Activated T-cell treated with anti-CD3 and anti-CD28 coated beads, Interleukin-2, amount 50 U/mL, for 72 hours (primary cell): ENCODE results near the gene C1RL. TPM values are rescaled to one million over a fixed set of nuclear protein-coding genes. Genes with fewer than 3 reads are reported as not detected.

ENCODE experiments used
- ATAC-seq, 2 donors: fragments of 150-1000 bp; cut with Tn5 transposase; replicated peaks in 1 of 2; 2 replicates each; pipeline ENCODE4 v1.10.0; 2021; ENCODE audit warnings: moderate library complexity in 2 of 2, mild to moderate bottlenecking in 1 of 2
- DNase-seq, 2 donors: peaks; one replicate each; pipeline ENCODE4 v3.0.0; 2021 to 2022; ENCODE audit warnings: mixed read lengths in 1 of 2
- H3K27ac Mint-ChIP-seq: one replicate; pipeline ENCODE4 v1.8.0; 2022; ENCODE audit warnings: mild to moderate bottlenecking, moderate library complexity, mixed read lengths
- H3K27me3 Mint-ChIP-seq: one replicate; pipeline ENCODE4 v1.8.0; 2022; ENCODE audit warnings: low read depth, mixed read lengths
- H3K36me3 Mint-ChIP-seq, 2 donors: one replicate each; pipeline ENCODE4 v1.8.0; 2022; ENCODE audit warnings: mixed read lengths in 2 of 2, mild to moderate bottlenecking in 1 of 2; ENCODE audit not compliant: insufficient read depth in 2 of 2
- H3K4me1 Mint-ChIP-seq: one replicate; pipeline ENCODE4 v1.8.0; 2022; ENCODE audit warnings: low read depth, mixed read lengths
- H3K4me3 Mint-ChIP-seq, 2 donors: one replicate each; pipeline ENCODE4 v1.8.0; 2022; ENCODE audit warnings: mild to moderate bottlenecking in 2 of 2, mixed read lengths in 2 of 2, moderate library complexity in 2 of 2
- H3K9me3 Mint-ChIP-seq, 2 donors: one replicate each; pipeline ENCODE4 v1.8.0; 2022; ENCODE audit warnings: mixed read lengths in 2 of 2
- total RNA-seq, 2 donors: library from RNA; stranded (reverse); gene quantifications; one replicate each; pipeline ENCODE4 v1.2.3, GENCODE V29; 2022

The C1RL gene
- total RNA-seq, 2 donors from 2014 or later: 22.6 to 27.4 TPM

DNA sequence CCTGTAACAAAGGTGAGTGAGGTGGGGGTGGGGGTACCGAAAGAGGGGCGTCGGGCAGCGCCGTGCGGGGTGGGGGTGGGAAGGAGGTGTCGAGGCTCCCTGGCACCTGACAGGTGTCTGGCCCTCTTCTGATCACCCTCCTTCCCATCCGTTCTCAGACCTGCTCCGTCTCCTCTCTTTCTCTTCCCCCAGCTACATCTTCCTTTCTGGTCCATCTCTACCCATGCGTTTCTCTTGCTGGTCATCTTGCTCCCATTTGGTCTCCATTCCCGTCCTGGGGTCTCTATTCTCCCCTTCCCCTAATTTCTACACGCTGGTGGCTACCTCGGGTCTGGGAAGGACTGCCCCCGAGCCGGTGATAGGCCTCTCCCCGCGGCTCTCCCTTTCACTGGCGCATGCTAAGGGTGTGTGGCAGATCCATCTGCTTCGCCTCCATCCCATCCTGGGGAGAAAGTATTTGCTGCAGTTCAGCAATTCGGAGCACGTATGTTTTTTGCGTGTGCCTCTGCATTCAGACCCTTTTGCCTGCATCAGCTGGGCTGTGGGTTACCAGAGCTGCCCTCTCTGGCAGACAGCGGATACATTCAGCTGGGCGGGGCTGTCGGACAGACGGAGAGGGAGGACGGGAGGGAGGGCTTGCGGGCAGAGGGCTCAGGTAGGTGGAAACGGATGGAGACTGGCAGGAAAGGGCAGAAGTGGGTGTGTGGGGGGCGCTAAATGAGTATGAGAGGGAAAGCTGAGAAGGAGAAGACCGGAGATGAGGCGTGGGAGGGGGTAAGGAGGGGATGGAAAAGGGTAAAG, 21.9 kb upstream of the C1RL start:
- H3K4me1 Mint-ChIP-seq: peaks cover 39% of the 10 kb centered on the region
- H3K27ac Mint-ChIP-seq: peak overlapping the region; percentile 31
- no peaks in the 10 kb centered on the region for H3K27me3 Mint-ChIP-seq
- H3K36me3 Mint-ChIP-seq: peaks cover 2 to 10% of the 10 kb centered on the region in 2 donors
- peak; percentile 58 to 60 for ATAC-seq
- DNase-seq: peak; percentile 60 to 64
- peak overlapping the region; percentile 87 to 92 for H3K4me3 Mint-ChIP-seq
- H3K9me3 Mint-ChIP-seq: no peaks in the 10 kb centered on the region

- no peaks in the 10 kb centered on the region for H3K27me3 Mint-ChIP-seq
- H3K4me3 Mint-ChIP-seq: peak within 1 kb of the TSS; percentile 87 to 92
- peak within 1 kb of the TSS; percentile 45 for H3K27ac Mint-ChIP-seq
- H3K4me1 Mint-ChIP-seq: peaks cover 39% of the 10 kb centered on the region
- peak; percentile 85 to 88 for ATAC-seq
- DNase-seq: peak; percentile 84 to 90
- H3K36me3 Mint-ChIP-seq: peaks cover 2 to 6% of the 10 kb centered on the region in 2 donors
- no peaks in the 10 kb centered on the region for H3K9me3 Mint-ChIP-seq
Measured at GRCh38 chr12:7129872-7130691, 21.1 kb upstream of the C1RL start, which contains the start of gene CLSTN3. Gene CLSTN3 (plus strand): TSS chr12:7130371. CDS start chr12:7130649, 278 bp downstream.

GRCh38 chr12:7129287-7129871, 20.4 kb upstream of the C1RL start:
- Mint-ChIP-seq H3K9me3 (no peaks in the 10 kb centered on the region), H3K36me3 (peaks cover 2 to 6% of the 10 kb centered on the region in 2 donors), H3K27me3 (no peaks in the 10 kb centered on the region), H3K4me1 (peaks cover 39% of the 10 kb centered on the region), H3K27ac (no peak overlapping the region), H3K4me3 (peak overlapping the region; percentile 87 to 92)
- DNase-seq: no peak
- no peak for ATAC-seq

- H3K27ac Mint-ChIP-seq: no peak within 1 kb of the TSS
Measured at GRCh38 chr12:7128681-7129286, 19.8 kb upstream of the C1RL start, which contains the start of gene RBP5. Gene RBP5 (minus strand): TSS chr12:7128889. CDS start chr12:7128775, 114 bp downstream.

GRCh38 chr12:7127916-7128626, 19.1 kb upstream of the C1RL start:
- Mint-ChIP-seq H3K9me3 (no peaks in the 10 kb centered on the region), H3K4me1 (peaks cover 39% of the 10 kb centered on the region), H3K36me3 (no peaks in the 10 kb centered on the region), H3K4me3 (peak overlapping the region; percentile 87 to 92), H3K27ac (no peak overlapping the region), H3K27me3 (no peaks in the 10 kb centered on the region)
- ATAC-seq (no peak), DNase-seq (no peak)

More at GRCh38 chr12:7128681-7129286, 19.8 kb upstream of the C1RL start, which contains the start of gene RBP5:
- Mint-ChIP-seq H3K4me1 (peaks cover 39% of the 10 kb centered on the region), H3K4me3 (peak within 1 kb of the TSS; percentile 87 to 92), H3K9me3 (no peaks in the 10 kb centered on the region), H3K36me3 (peaks cover under 1 to 3% of the 10 kb centered on the region in 2 donors), H3K27me3 (no peaks in the 10 kb centered on the region)
- ATAC-seq (no peak), DNase-seq (no peak)

DNA sequence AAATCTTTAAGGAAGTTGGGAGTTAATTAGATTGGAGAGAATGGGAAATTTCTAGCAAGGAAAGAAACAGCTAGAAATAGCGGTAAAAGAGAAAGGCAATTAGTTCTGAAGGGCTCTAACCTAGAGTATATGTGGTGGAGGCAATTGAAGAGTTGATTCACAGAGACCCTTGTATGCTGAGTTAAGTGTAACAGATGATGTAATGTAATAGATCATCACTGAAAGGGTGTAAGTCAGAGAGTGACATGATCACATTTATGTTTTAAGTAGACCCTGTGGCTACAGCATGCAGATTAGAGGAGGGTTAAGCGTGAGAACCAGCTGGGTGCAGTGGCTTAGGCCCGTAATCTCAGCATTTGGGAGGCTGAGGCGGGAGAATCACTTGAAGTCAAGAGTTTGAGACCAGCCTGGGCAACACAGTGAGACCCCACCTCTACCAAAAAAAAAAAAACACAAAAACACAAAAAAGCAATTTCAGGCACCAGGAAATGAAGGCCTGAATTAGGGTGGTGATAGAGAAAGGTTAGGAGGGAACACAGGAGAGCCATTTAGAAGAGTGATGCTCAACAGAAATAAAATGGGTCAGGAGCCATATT, 16.7 kb upstream of the C1RL start:
- H3K9me3 Mint-ChIP-seq: no peaks in the 10 kb centered on the region
- ATAC-seq (no peak), DNase-seq (no peak)
- H3K27me3 Mint-ChIP-seq: no peaks in the 10 kb centered on the region
- H3K4me1 Mint-ChIP-seq: peaks cover 18% of the 10 kb centered on the region
- no peaks in the 10 kb centered on the region for H3K36me3 Mint-ChIP-seq
- H3K27ac Mint-ChIP-seq: no peak overlapping the region
- no peak overlapping the region for H3K4me3 Mint-ChIP-seq

DNA sequence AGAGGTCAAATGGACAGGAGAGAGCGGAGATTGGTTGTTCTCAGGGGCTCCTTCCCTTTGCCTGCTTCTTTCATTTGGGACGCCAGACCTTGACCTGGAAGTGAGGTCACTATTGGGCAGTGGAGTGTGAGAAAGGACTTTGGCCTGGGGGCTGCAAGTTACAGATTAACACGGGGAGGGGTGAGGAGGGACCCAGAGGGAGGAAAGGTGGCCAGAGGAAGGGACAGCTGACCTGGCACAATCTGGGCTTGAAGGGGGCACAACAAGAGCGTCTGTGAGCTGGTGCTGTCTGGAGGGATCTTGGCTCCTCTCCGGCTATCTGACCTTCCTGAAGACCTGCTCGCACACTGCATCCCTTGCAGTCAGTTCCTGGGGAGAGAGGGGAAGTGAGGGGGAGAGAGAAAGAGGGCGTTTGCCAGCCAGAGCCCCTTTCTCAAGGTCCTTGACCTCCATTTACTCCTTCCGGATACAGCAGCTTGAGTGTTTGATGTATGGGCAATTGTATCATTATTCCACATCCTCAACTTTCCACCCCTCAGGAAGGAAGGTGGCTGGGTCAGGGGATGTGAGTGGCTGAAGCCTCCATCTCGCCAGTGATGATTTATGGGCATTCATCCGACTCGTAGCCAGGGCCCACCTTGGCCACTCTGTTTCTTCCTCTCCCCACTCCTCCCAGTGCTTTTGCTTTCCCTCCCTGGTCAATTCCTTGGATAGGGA, 14.9 kb upstream of the C1RL start:
- Mint-ChIP-seq H3K36me3 (no peaks in the 10 kb centered on the region), H3K9me3 (no peaks in the 10 kb centered on the region), H3K27ac (no peak overlapping the region), H3K4me1 (peaks cover 9% of the 10 kb centered on the region), H3K27me3 (no peaks in the 10 kb centered on the region), H3K4me3 (no peak overlapping the region)
- DNase-seq (no peak), ATAC-seq (no peak)

- DNase-seq: no peak
- no peak overlapping the region for H3K4me3 Mint-ChIP-seq
- H3K27me3 Mint-ChIP-seq: no peaks in the 10 kb centered on the region
- H3K36me3 Mint-ChIP-seq: no peaks in the 10 kb centered on the region
- ATAC-seq: no peak
- H3K9me3 Mint-ChIP-seq: no peaks in the 10 kb centered on the region
- H3K4me1 Mint-ChIP-seq: peaks cover under 1% of the 10 kb centered on the region
- H3K27ac Mint-ChIP-seq: no peak overlapping the region
Measured at GRCh38 chr12:7122811-7123769, 14.1 kb upstream of the C1RL start.

GRCh38 chr12:7121324-7121723, 12.3 kb upstream of the C1RL start:
- Mint-ChIP-seq H3K4me3 (no peak overlapping the region), H3K9me3 (no peaks in the 10 kb centered on the region), H3K27me3 (no peaks in the 10 kb centered on the region), H3K4me1 (no peaks in the 10 kb centered on the region), H3K36me3 (no peaks in the 10 kb centered on the region), H3K27ac (no peak overlapping the region)
- ATAC-seq: no peak
- no peak for DNase-seq

GRCh38 chr12:7120166-7120565, 11.2 kb upstream of the C1RL start:
- DNase-seq (no peak), ATAC-seq (no peak)
- H3K27ac Mint-ChIP-seq: no peak overlapping the region
- no peak overlapping the region for H3K4me3 Mint-ChIP-seq
- H3K9me3 Mint-ChIP-seq: no peaks in the 10 kb centered on the region
- no peaks in the 10 kb centered on the region for H3K36me3 Mint-ChIP-seq
- no peaks in the 10 kb centered on the region for H3K27me3 Mint-ChIP-seq
- H3K4me1 Mint-ChIP-seq: no peaks in the 10 kb centered on the region

DNA sequence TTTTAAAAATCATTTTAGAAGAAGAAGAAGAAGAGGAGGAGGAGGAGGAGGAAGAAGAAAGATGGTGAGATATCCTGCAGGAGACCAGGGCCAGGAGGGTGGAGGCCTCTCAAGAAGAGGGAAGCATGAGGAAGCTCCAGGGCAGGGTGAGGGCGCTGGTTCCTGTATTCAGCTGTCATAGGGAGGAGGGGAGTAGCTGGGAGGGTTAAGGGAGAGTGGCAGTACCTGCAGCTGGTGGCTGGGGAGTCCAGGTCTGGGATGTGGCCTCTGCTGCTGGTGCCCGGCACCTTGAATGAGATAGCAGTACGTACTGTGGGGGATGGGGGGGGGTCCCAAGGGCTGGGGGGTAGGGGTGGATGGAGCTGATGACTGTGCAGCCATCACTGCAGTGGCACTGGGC, 9.9 kb upstream of the C1RL start:
- Mint-ChIP-seq H3K27ac (no peak overlapping the region), H3K9me3 (no peaks in the 10 kb centered on the region), H3K4me3 (no peak overlapping the region), H3K27me3 (no peaks in the 10 kb centered on the region), H3K4me1 (peaks cover 4% of the 10 kb centered on the region), H3K36me3 (peaks cover 2 to 3% of the 10 kb centered on the region in 2 donors)
- DNase-seq (no peak), ATAC-seq (no peak)
